Prostate gland (tissue), 2 donors: Measurements from ENCODE around the gene MEMO1. TPM values are rescaled to one million over a fixed set of nuclear protein-coding genes. Genes with fewer than 3 reads are reported as not detected.
"Not testable (repeated sequence)": the region's sequence is repeated elsewhere in the genome, so short reads cannot be mapped to it uniquely, and the experiment has no call there.

Experiments used
- DNase-seq: peaks from one replicate; pipeline ENCODE4 v3.0.0-alpha.2; 2019; ENCODE audit warnings: low spot score
- H3K27ac ChIP-seq, 2 donors: fragments of 200-600 bp; sonication (generic); 2 replicates each; pipeline ENCODE4 v1.5.1; 2017 to 2019
- H3K27me3 ChIP-seq: fragments of 200-600 bp; sonication (generic); replicated peaks from 2 replicates; pipeline ENCODE4 v1.5.1; 2019; ENCODE audit not compliant: insufficient read depth
- H3K36me3 ChIP-seq, 2 donors: fragments of 200-600 bp; sonication (generic); 1 replicate in 1 of 2; 2 replicates in 1 of 2; pipeline versions ENCODE4 v1.5.1 to v1.8.1; 2017 to 2019
- H3K4me1 ChIP-seq: fragments of 200-600 bp; sonication (generic); replicated peaks from 2 replicates; pipeline ENCODE4 v1.5.1; 2019
- H3K4me3 ChIP-seq, 2 donors: fragments of 200-600 bp; sonication (generic); 2 replicates each; pipeline ENCODE4 v1.5.1; 2017 to 2019
- H3K9me3 ChIP-seq: fragments of 200-600 bp; sonication (generic); 2 replicates; pipeline ENCODE4 v1.5.1; 2017
- POLR2A ChIP-seq: fragments of 450-650 bp; IDR thresholded peaks from one replicate; pipeline ENCODE4 v1.6.1; 2016; ENCODE audit warnings: antibody characterized with exemption, mild to moderate bottlenecking
- POLR2AphosphoS5 ChIP-seq: sonication (generic); formaldehyde crosslinking; IDR thresholded peaks from one replicate; pipeline ENCODE4 v1.6.1; 2017; ENCODE audit warnings: antibody characterized with exemption
- WGBS: methylation state at CpG from one replicate; pipeline ENCODE4 v1.1.5; 2018; 5-methylcytosine and 5-hydroxymethylcytosine counted together
- intact Hi-C: fragments of 100-400 bp; cut with DNase I; formaldehyde crosslinking; loops from one replicate; pipeline ENCODE4 v1.14.2; 2022
- total RNA-seq, 2 donors: library from RNA; depleted of rRNA; stranded (reverse); fragments of >200 nt; gene quantifications; one replicate each; pipeline ENCODE4 v1.1.0, GENCODE V29; 2016
- TF ChIP-seq, protein P1 (sequence below), 4 experiments: fragments of 200-600 bp in 2 of 4; fragments of 450-650 bp in 2 of 4; sonication (generic) in 2 of 4; IDR thresholded peaks; 1 replicate in 3 of 4; 2 replicates in 1 of 4; pipeline ENCODE4 v1.5.1; 2016 to 2019; ENCODE audit warnings: antibody characterized with exemption in 4 of 4, mild to moderate bottlenecking in 2 of 4, moderate library complexity in 2 of 4

The MEMO1 gene
- total RNA-seq, 2 donors from 2014 or later, result 25.7 to 38.7 TPM

- TF ChIP-seq POLR2A (no peak), POLR2AphosphoS5 (no peak)
- TF ChIP-seq, protein P1, sequence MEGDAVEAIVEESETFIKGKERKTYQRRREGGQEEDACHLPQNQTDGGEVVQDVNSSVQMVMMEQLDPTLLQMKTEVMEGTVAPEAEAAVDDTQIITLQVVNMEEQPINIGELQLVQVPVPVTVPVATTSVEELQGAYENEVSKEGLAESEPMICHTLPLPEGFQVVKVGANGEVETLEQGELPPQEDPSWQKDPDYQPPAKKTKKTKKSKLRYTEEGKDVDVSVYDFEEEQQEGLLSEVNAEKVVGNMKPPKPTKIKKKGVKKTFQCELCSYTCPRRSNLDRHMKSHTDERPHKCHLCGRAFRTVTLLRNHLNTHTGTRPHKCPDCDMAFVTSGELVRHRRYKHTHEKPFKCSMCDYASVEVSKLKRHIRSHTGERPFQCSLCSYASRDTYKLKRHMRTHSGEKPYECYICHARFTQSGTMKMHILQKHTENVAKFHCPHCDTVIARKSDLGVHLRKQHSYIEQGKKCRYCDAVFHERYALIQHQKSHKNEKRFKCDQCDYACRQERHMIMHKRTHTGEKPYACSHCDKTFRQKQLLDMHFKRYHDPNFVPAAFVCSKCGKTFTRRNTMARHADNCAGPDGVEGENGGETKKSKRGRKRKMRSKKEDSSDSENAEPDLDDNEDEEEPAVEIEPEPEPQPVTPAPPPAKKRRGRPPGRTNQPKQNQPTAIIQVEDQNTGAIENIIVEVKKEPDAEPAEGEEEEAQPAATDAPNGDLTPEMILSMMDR (IDR thresholded peaks at IDR 0.05), result no peak
- H3K27ac ChIP-seq, result no peak overlapping the region
- no peaks in the 10 kb centered on the region for H3K4me1 ChIP-seq
- H3K4me3 ChIP-seq, result no peak overlapping the region
- intact Hi-C loops, result no loop called here
- H3K27me3 ChIP-seq, result no peaks in the 10 kb centered on the region
- H3K36me3 ChIP-seq, result no peaks in the 10 kb centered on the region
- H3K9me3 ChIP-seq, result no peaks in the 10 kb centered on the region
- WGBS, result 84% methylated on average over 5 of the region's 5 CpGs
- DNase-seq, result no peak
Measured at GRCh38 chr2:31958140-31958717, 52.6 kb downstream of the MEMO1 start.

- Histone ChIP-seq H3K4me3 (no peak overlapping the region), H3K4me1 (no peaks in the 10 kb centered on the region), H3K9me3 (no peaks in the 10 kb centered on the region), H3K27ac (no peak overlapping the region), H3K27me3 (no peaks in the 10 kb centered on the region), H3K36me3 (no peaks in the 10 kb centered on the region)
- TF ChIP-seq, protein P1 (IDR thresholded peaks at IDR 0.05), result no peak
- no peak for TF ChIP-seq POLR2AphosphoS5
- TF ChIP-seq POLR2A, result no peak
- intact Hi-C loops, result no loop called here
- 67% methylated on average over 1 of the region's 1 CpG for WGBS
- no peak for DNase-seq
Measured at GRCh38 chr2:31957354-31958139, 53.3 kb downstream of the MEMO1 start.

- H3K9me3 ChIP-seq, H3K27me3 ChIP-seq, H3K4me1 ChIP-seq, intact Hi-C loops, H3K36me3 ChIP-seq, DNase-seq, H3K4me3 ChIP-seq, H3K27ac ChIP-seq: not testable (repeated sequence)
- WGBS, result 86% methylated on average over 8 of the region's 8 CpGs
Measured at GRCh38 chr2:31956934-31957333, 53.9 kb downstream of the MEMO1 start.

- no peak for DNase-seq
- TF ChIP-seq POLR2A (no peak), POLR2AphosphoS5 (no peak)
- TF ChIP-seq, protein P1 (IDR thresholded peaks at IDR 0.05), result no peak
- intact Hi-C loops, result no loop called here
- Histone ChIP-seq H3K27ac (no peak overlapping the region), H3K36me3 (no peaks in the 10 kb centered on the region), H3K9me3 (no peaks in the 10 kb centered on the region), H3K4me3 (no peak overlapping the region), H3K4me1 (no peaks in the 10 kb centered on the region), H3K27me3 (no peaks in the 10 kb centered on the region)
- 82% methylated on average over 1 of the region's 1 CpG for WGBS
Measured at GRCh38 chr2:31956312-31956711, 54.5 kb downstream of the MEMO1 start.

- H3K36me3 ChIP-seq, intact Hi-C loops, H3K9me3 ChIP-seq, DNase-seq, H3K27ac ChIP-seq, H3K4me3 ChIP-seq, H3K27me3 ChIP-seq, H3K4me1 ChIP-seq: not testable (repeated sequence)
- WGBS, result 98% methylated on average over 9 of the region's 9 CpGs
Measured at GRCh38 chr2:31953095-31953494, 57.7 kb downstream of the MEMO1 start.
